Astrocyte (in vitro differentiated cells and primary cell): ENCODE data around the gene SOX14. TPM values are rescaled to one million over a fixed set of nuclear protein-coding genes. Genes with fewer than 3 reads are reported as not detected.

Experiments
- DNase-seq: peaks from one replicate; pipeline ENCODE4 v3.0.0-alpha.2; 2010; ENCODE audit warnings: low read depth
- FAIRE-seq: peaks from 2 replicates; lab custom pipeline; 2011; peaks lifted over from hg19 to GRCh38; lab: Jason Lieb, UNC
- H2AFZ ChIP-seq: 2 replicates; pipeline ENCODE4 v1.6.0; 2012; ENCODE audit warnings: low read depth, low read length, inconsistent platforms
- H3K27ac ChIP-seq: 2 replicates; pipeline ENCODE4 v1.5.1; 2011; ENCODE audit warnings: low read depth, low read length, inconsistent platforms
- H3K27me3 ChIP-seq: 2 replicates; pipeline ENCODE4 v1.6.0; 2011; ENCODE audit warnings: low read length, inconsistent platforms; ENCODE audit not compliant: insufficient read depth
- H3K36me3 ChIP-seq: 2 replicates; pipeline ENCODE4 v1.5.1; 2011; ENCODE audit warnings: low read length, inconsistent platforms; ENCODE audit not compliant: insufficient read depth
- H3K4me1 ChIP-seq: 2 replicates; pipeline ENCODE4 v1.5.1; 2011; ENCODE audit warnings: low read length, inconsistent platforms; ENCODE audit not compliant: insufficient read depth
- H3K4me2 ChIP-seq: 2 replicates; pipeline ENCODE4 v1.6.0; 2012; ENCODE audit warnings: low read length, inconsistent platforms
- H3K4me3 ChIP-seq: 2 replicates; pipeline ENCODE4 v1.5.1; 2011; ENCODE audit warnings: low read depth, mild to moderate bottlenecking, low read length, inconsistent platforms; ENCODE audit not compliant: insufficient read depth
- H3K79me2 ChIP-seq: 2 replicates; pipeline ENCODE4 v1.6.0; 2012; ENCODE audit warnings: mild to moderate bottlenecking, low read length, inconsistent platforms; ENCODE audit not compliant: insufficient read depth
- H3K9ac ChIP-seq: 2 replicates; pipeline ENCODE4 v1.6.0; 2012; ENCODE audit warnings: mild to moderate bottlenecking, low read length, inconsistent platforms
- H3K9me3 ChIP-seq: 2 replicates; pipeline ENCODE4 v1.5.1; 2012; ENCODE audit warnings: low read depth, mild to moderate bottlenecking, low read length, inconsistent platforms; ENCODE audit not compliant: insufficient read depth
- H4K20me1 ChIP-seq: 2 replicates; pipeline ENCODE4 v1.6.0; 2012; ENCODE audit warnings: low read length, inconsistent platforms; ENCODE audit not compliant: insufficient read depth
- H3K27ac Mint-ChIP-seq: one replicate; pipeline ENCODE4 v1.8.0; 2021; ENCODE audit warnings: mild to moderate bottlenecking, mixed read lengths; ENCODE audit not compliant: unreplicated experiment
- H3K27me3 Mint-ChIP-seq: one replicate; pipeline ENCODE4 v1.8.0; 2021; ENCODE audit warnings: low read depth, mixed read lengths; ENCODE audit not compliant: unreplicated experiment
- H3K36me3 Mint-ChIP-seq: one replicate; pipeline ENCODE4 v1.8.0; 2021; ENCODE audit warnings: low read depth, mixed read lengths; ENCODE audit not compliant: unreplicated experiment
- H3K4me1 Mint-ChIP-seq: one replicate; pipeline ENCODE4 v1.8.0; 2021; ENCODE audit warnings: low read depth, mixed read lengths; ENCODE audit not compliant: unreplicated experiment
- H3K4me3 Mint-ChIP-seq: one replicate; pipeline ENCODE4 v1.8.0; 2021; ENCODE audit warnings: mild to moderate bottlenecking, moderate library complexity, mixed read lengths; ENCODE audit not compliant: unreplicated experiment
- H3K9me3 Mint-ChIP-seq: one replicate; pipeline ENCODE4 v1.8.0; 2021; ENCODE audit warnings: mild to moderate bottlenecking, mixed read lengths; ENCODE audit not compliant: unreplicated experiment
- CTCF ChIP-seq: IDR thresholded peaks from 2 replicates; pipeline ENCODE4 v1.5.1; 2011; ENCODE audit warnings: low read depth, mild to moderate bottlenecking, inconsistent platforms, low read length, moderate library complexity; ENCODE audit not compliant: insufficient read depth
- EZH2 ChIP-seq: IDR thresholded peaks from 2 replicates; pipeline ENCODE4 v1.6.1; 2012; ENCODE audit warnings: mild to moderate bottlenecking, low read length, inconsistent platforms; ENCODE audit not compliant: insufficient read depth
- total RNA-seq: library from RNA; stranded (reverse); gene quantifications from 2 replicates; pipeline ENCODE4 v1.2.1, GENCODE V29; 2021

SOX14 gene
- total RNA-seq, 1 donor from 2014 or later, result 0.09 TPM

GRCh38 chr3:137737208-137737607 is 26.9 kb upstream of the SOX14 start:
- no peaks in the 10 kb centered on the region for H3K4me1 Mint-ChIP-seq
- H3K27ac Mint-ChIP-seq, result no peak overlapping the region
- Histone ChIP-seq H3K36me3 (no peaks in the 10 kb centered on the region), H3K4me2 (no peak overlapping the region), H3K27me3 (no peaks in the 10 kb centered on the region), H3K9me3 (peaks cover 5% of the 10 kb centered on the region), H4K20me1 (no peaks in the 10 kb centered on the region), H3K79me2 (no peaks in the 10 kb centered on the region), H3K4me1 (no peaks in the 10 kb centered on the region), H2AFZ (no peak overlapping the region), H3K9ac (no peak overlapping the region), H3K4me3 (no peak overlapping the region), H3K27ac (no peak overlapping the region)
- H3K27me3 Mint-ChIP-seq, result no peaks in the 10 kb centered on the region
- TF ChIP-seq CTCF (no peak), EZH2 (no peak)
- H3K36me3 Mint-ChIP-seq, result no peaks in the 10 kb centered on the region
- H3K4me3 Mint-ChIP-seq, result no peak overlapping the region
- FAIRE-seq (no peak), DNase-seq (no peak)
- peaks cover 10% of the 10 kb centered on the region for H3K9me3 Mint-ChIP-seq

GRCh38 chr3:137738710-137739109 is 25.4 kb upstream of the SOX14 start:
- Histone ChIP-seq H3K9me3 (peaks cover 5% of the 10 kb centered on the region), H3K79me2 (no peaks in the 10 kb centered on the region), H3K4me3 (no peak overlapping the region), H4K20me1 (no peaks in the 10 kb centered on the region), H3K4me2 (no peak overlapping the region), H2AFZ (no peak overlapping the region), H3K36me3 (no peaks in the 10 kb centered on the region), H3K27ac (no peak overlapping the region), H3K4me1 (no peaks in the 10 kb centered on the region), H3K27me3 (no peaks in the 10 kb centered on the region), H3K9ac (no peak overlapping the region)
- no peaks in the 10 kb centered on the region for H3K4me1 Mint-ChIP-seq
- H3K36me3 Mint-ChIP-seq, result no peaks in the 10 kb centered on the region
- no peak for DNase-seq
- peaks cover 10% of the 10 kb centered on the region for H3K9me3 Mint-ChIP-seq
- H3K27ac Mint-ChIP-seq, result no peak overlapping the region
- no peak overlapping the region for H3K4me3 Mint-ChIP-seq
- H3K27me3 Mint-ChIP-seq, result peaks cover 5% of the 10 kb centered on the region
- TF ChIP-seq EZH2 (no peak), CTCF (no peak)
- no peak for FAIRE-seq

- Mint-ChIP-seq H3K27me3 (peaks cover 37% of the 10 kb centered on the region), H3K9me3 (peaks cover 3% of the 10 kb centered on the region), H3K36me3 (no peaks in the 10 kb centered on the region), H3K4me1 (no peaks in the 10 kb centered on the region), H3K4me3 (no peak overlapping the region), H3K27ac (no peak overlapping the region)
- no peaks in the 10 kb centered on the region for H3K9me3 ChIP-seq
- no peaks in the 10 kb centered on the region for H3K79me2 ChIP-seq
- DNase-seq, result no peak
- TF ChIP-seq CTCF, result no peak
- no peak for TF ChIP-seq EZH2
- no peaks in the 10 kb centered on the region for H3K4me1 ChIP-seq
- no peak overlapping the region for H3K27ac ChIP-seq
- H3K27me3 ChIP-seq, result no peaks in the 10 kb centered on the region
- H4K20me1 ChIP-seq, result no peaks in the 10 kb centered on the region
- H3K4me2 ChIP-seq, result no peak overlapping the region
- no peak overlapping the region for H3K9ac ChIP-seq
- H3K4me3 ChIP-seq, result no peak overlapping the region
- no peak for FAIRE-seq
- no peaks in the 10 kb centered on the region for H3K36me3 ChIP-seq
- no peak overlapping the region for H2AFZ ChIP-seq
Measured at GRCh38 chr3:137743608-137744007, 20.5 kb upstream of the SOX14 start.
